GM12878 (cell line): Measurements from ENCODE around the gene DAAM2. TPM values are rescaled to one million over a fixed set of nuclear protein-coding genes. Genes with fewer than 3 reads are reported as not detected.

Source experiments
- ATAC-seq: fragments of 200-7000 bp; cut with Tn5 transposase; 3 replicates; pipeline ENCODE4 v1.9.1; 2020; ENCODE audit warnings: mild to moderate bottlenecking, moderate library complexity
- BruUV-seq: library from RNA; stranded (reverse); fragments of 400-500 nt; replicated peaks from 2 replicates; lab custom pipeline; 2021; lab: Mats Ljungman, UMichigan
- CTCF ChIA-PET: fragments of 300-600 bp; sonication (Branson Sonifier 250); formaldehyde crosslinking; extraction: SDS; loops from one replicate; lab custom pipeline; 2021; ENCODE audit warnings: inconsistent platforms; lab: Yijun Ruan, JAX
- POLR2A ChIA-PET: fragments of 350-600 bp; formaldehyde crosslinking; extraction: SDS; loops from one replicate; lab custom pipeline; 2021; ENCODE audit warnings: inconsistent platforms; lab: Charles Lee
- RAD21 ChIA-PET: fragments of 300-600 bp; sonication (Branson Sonifier 250); formaldehyde crosslinking; loops from one replicate; lab custom pipeline; 2023; ENCODE audit warnings: antibody characterized with exemption; ENCODE audit not compliant: unreplicated experiment; lab: Charles Lee
- SMC1A ChIA-PET: fragments of 300-600 bp; sonication (Branson Sonifier 250); formaldehyde crosslinking; loops from one replicate; lab custom pipeline; 2023; ENCODE audit not compliant: unreplicated experiment, uncharacterized antibody; lab: Charles Lee
- DNase-seq: peaks from one replicate; pipeline ENCODE4 v3.0.0-alpha.2; 2011; ENCODE audit warnings: low read depth, low spot score
- FAIRE-seq: peaks from 3 replicates; lab custom pipeline; 2011; peaks lifted over from hg19 to GRCh38; lab: Jason Lieb, UNC
- H2AFZ ChIP-seq: 2 replicates; pipeline ENCODE4 v1.6.0; 2011; ENCODE audit warnings: low read depth, low read length, control low read depth; ENCODE audit not compliant: control insufficient read depth
- H3K27ac ChIP-seq: 2 replicates; pipeline ENCODE4 v1.5.1; 2011; ENCODE audit warnings: control low read depth; ENCODE audit not compliant: control insufficient read depth, insufficient read depth
- H3K27me3 ChIP-seq, 2 experiments: replicated peaks in 1 of 2; 2 replicates each; pipeline versions ENCODE4 v1.6.0 to v1.6.1; 2011; ENCODE audit warnings: low read length in 1 of 2; ENCODE audit not compliant: control insufficient read depth in 2 of 2, insufficient read depth in 2 of 2
- H3K36me3 ChIP-seq, 2 experiments: 2 replicates each; pipeline ENCODE4 v1.5.1; 2011; ENCODE audit warnings: low read length in 1 of 2; ENCODE audit not compliant: control insufficient read depth in 2 of 2, insufficient read depth in 2 of 2
- H3K4me1 ChIP-seq: 2 replicates; pipeline ENCODE4 v1.6.1; 2011; ENCODE audit warnings: mild to moderate bottlenecking, low read length, moderate library complexity, mixed read lengths; ENCODE audit not compliant: control insufficient read depth, insufficient read depth
- H3K4me2 ChIP-seq: 2 replicates; pipeline ENCODE4 v1.6.0; 2011; ENCODE audit warnings: control low read depth; ENCODE audit not compliant: control insufficient read depth, insufficient read depth
- H3K4me3 ChIP-seq: fragments of 200-600 bp; sonication (generic); 2 replicates; pipeline ENCODE4 v1.5.1; 2016
- H3K79me2 ChIP-seq: 2 replicates; pipeline ENCODE4 v1.6.0; 2011; ENCODE audit warnings: low read length; ENCODE audit not compliant: control insufficient read depth, insufficient read depth
- H3K9ac ChIP-seq: 2 replicates; pipeline ENCODE4 v1.8.0; 2011; ENCODE audit warnings: low read length, control low read depth, mixed read lengths; ENCODE audit not compliant: control insufficient read depth, insufficient read depth
- H3K9me3 ChIP-seq: replicated peaks from 3 replicates; pipeline ENCODE4 v1.5.1; 2011; ENCODE audit warnings: mild to moderate bottlenecking, low read length; ENCODE audit not compliant: control insufficient read depth, insufficient read depth
- H4K20me1 ChIP-seq: 2 replicates; pipeline ENCODE4 v1.6.0; 2011; ENCODE audit not compliant: control insufficient read depth, insufficient read depth
- HDAC6 ChIP-seq: fragments of 200-600 bp; sonication (generic); IDR thresholded peaks from one replicate; pipeline ENCODE4 v1.8.0; 2017; ENCODE audit warnings: antibody characterized with exemption; ENCODE audit not compliant: unreplicated experiment
- IKZF2 ChIP-seq, 2 experiments: fragments of 450-650 bp; IDR thresholded peaks; 2 replicates each; pipeline ENCODE4 v1.6.1; 2017; ENCODE audit warnings: mild to moderate bottlenecking in 2 of 2, moderate library complexity in 2 of 2
- NBN ChIP-seq: fragments of 450-650 bp; IDR thresholded peaks from 2 replicates; pipeline ENCODE4 v1.6.1; 2016
- POLR2AphosphoS5 ChIP-seq: IDR thresholded peaks from 2 replicates; pipeline ENCODE4 v1.6.1; 2011; ENCODE audit warnings: mild to moderate bottlenecking, low read length, inconsistent platforms
- STAT3 ChIP-seq: IDR thresholded peaks from 2 replicates; pipeline ENCODE4 v1.6.1; 2011; ENCODE audit warnings: low read depth, low read length, improper control_type of control experiment
- WGBS: methylation state at CpG from one replicate; pipeline ENCODE4 v1.1.6; 2016; ENCODE audit warnings: low lambda C conversion rate; ENCODE audit not compliant: insufficient replicate concordance, insufficient coverage; ENCODE audit errors: missing lambda C conversion rate; 5-methylcytosine and 5-hydroxymethylcytosine counted together
- in situ Hi-C: fragments of 300-500 bp; cut with MboI; formaldehyde crosslinking; loops from 9 replicates; pipeline ENCODE4 v1.14.3; 2018; ENCODE audit warnings: mixed read lengths
- intact Hi-C: fragments of 100-400 bp; cut with micrococcal nuclease; formaldehyde crosslinking; loops from one replicate; pipeline ENCODE4 v1.14.2; 2022; ENCODE audit not compliant: unreplicated experiment
- polyA plus RNA-seq, 11 experiments: library from polyadenylated mRNA; depleted of rRNA in 4 of 11; unstranded in 6 of 11; stranded (reverse) in 5 of 11; fragments of >200 nt; fragmentation: Nextera tagmentation in 4 of 11; fragmentation: Illumina TruSeq in 1 of 11; extraction: Ambion mirVana in 4 of 11; extraction: Trizol in 1 of 11; gene quantifications; 1 replicate in 1 of 11; 2 replicates in 10 of 11; pipeline versions ENCODE4 v1.2.1 to v1.2.3, GENCODE V29; 2011 to 2016; ENCODE audit warnings: inconsistent platforms in 2 of 11, missing spikeins in 2 of 11, low read depth in 1 of 11
- total RNA-seq, 4 experiments: library from RNA; depleted of rRNA in 3 of 4; stranded (reverse); fragments of >200 nt in 3 of 4; fragmentation: Illumina TruSeq in 1 of 4; extraction: Trizol in 1 of 4; gene quantifications; 2 replicates each; pipeline versions ENCODE4 v1.2.1 to v1.2.3, GENCODE V29; 2013 to 2021
- TF ChIP-seq, protein P1 (sequence below): fragments of 150-350 bp; IDR thresholded peaks from 2 replicates; pipeline ENCODE4 v1.6.1; 2016; ENCODE audit warnings: low read depth, low read length
- TF ChIP-seq, protein P2 (sequence below): fragments of 450-650 bp; formaldehyde crosslinking; IDR thresholded peaks from 2 replicates; pipeline ENCODE4 v1.4.0; 2022; ENCODE audit warnings: mild to moderate bottlenecking, moderate library complexity
- TF ChIP-seq, protein P3 (sequence below): IDR thresholded peaks from 2 replicates; pipeline ENCODE4 v1.6.1; 2012; ENCODE audit warnings: low read length, inconsistent platforms
- TF ChIP-seq, protein P4 (sequence below): IDR thresholded peaks from 2 replicates; pipeline ENCODE4 v1.6.1; 2012; ENCODE audit warnings: low read depth, low read length, improper control_type of control experiment
- TF ChIP-seq, protein P5 (sequence below): IDR thresholded peaks from 2 replicates; pipeline ENCODE4 v1.6.1; 2012; ENCODE audit warnings: low read depth, low read length, improper control_type of control experiment

DAAM2 gene
- total and polyA plus RNA-seq, 10 of the 15 experiments (the other 5 are each of a cell fraction or from before 2014, with no cell fraction given): 0.05 to 0.22 TPM; not detected in 8

DNA sequence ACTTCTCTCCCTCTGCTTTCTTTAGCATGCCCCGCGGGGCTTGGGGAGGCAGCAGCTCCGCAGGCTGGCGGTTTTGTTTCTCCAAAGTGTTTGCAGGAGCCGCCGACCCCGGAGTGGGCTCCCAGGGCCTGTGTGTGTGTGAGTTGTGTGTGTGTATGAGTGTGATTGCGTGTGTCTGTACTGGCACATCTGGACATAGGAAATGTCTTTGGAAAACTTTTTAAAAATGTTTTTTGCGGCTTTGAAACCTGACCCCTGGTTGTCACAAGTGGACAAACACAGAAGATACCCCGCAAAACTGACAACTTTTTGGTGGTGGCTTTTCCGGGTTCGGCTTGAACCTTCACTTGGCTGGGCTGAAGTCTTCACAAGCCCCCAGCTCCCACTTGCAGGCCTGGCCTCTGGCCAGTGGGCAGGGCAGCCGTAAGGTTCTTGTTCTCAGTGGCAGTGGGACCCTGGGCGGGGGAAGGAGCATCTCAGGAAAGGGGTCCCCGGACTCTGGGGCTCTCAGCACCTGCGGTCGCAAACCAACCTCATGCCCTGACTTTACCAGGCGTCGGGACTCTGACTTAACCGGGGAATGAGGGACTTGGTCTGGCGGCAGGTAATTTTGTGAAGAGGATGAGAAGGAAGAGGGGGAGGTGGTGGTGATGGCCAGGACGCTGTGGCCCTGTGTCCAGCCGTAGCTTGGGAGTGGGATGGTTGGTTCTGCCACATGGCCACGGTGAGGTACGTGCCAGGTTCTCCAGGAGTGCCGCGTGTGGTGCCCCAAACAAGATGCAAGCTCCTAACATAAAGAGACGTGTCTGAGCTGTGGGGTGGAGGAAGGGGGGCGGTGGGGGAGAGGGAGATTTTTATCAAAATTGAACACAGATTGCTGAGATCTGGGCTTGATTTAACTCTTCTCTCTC is 619 bp downstream of the DAAM2 start:
- CTCF ChIA-PET: interaction anchor here (1.4 to 1.7 kb wide), 2 partner anchors 73 to 431 kb away, joined by 6 to 7 read pairs; no protein-coding TSS in a partner anchor
- ATAC-seq: no peak
- in situ Hi-C loops: no loop called here
- H3K27me3 ChIP-seq: peaks cover 0 to 8% of the 10 kb centered on the region in 2 experiments; a peak in 3 of 4 replicates
- FAIRE-seq: no peak
- H3K36me3 ChIP-seq: no peaks in the 10 kb centered on the region
- DNase-seq: no peak
- WGBS: 24% methylated on average over 27 of the region's 29 CpGs
- no peaks in the 10 kb centered on the region for H4K20me1 ChIP-seq
- POLR2A ChIA-PET: no interaction called here
- SMC1A ChIA-PET: interaction anchor here (0.9 to 1.0 kb wide), 2 partner anchors 123 to 417 kb away, joined by 3 read pairs; no protein-coding TSS in a partner anchor
- intact Hi-C loops: no loop called here
- H3K27ac ChIP-seq: no peak overlapping the region
- H3K4me3 ChIP-seq: no peak overlapping the region
- H3K4me1 ChIP-seq: no peaks in the 10 kb centered on the region
- no peak overlapping the region for H3K9ac ChIP-seq
- no peak overlapping the region for H3K4me2 ChIP-seq
- no peaks in the 10 kb centered on the region for H3K79me2 ChIP-seq
- H3K9me3 ChIP-seq: no peaks in the 10 kb centered on the region
- RAD21 ChIA-PET: no interaction called here
- BruUV-seq: no TSS peak
- H2AFZ ChIP-seq: no peak overlapping the region
- TF ChIP-seq IKZF2 (IDR thresholded peaks at IDR 0.05): no peak
- TF ChIP-seq HDAC6: no peak
- TF ChIP-seq STAT3: no peak
- TF ChIP-seq, protein P1, sequence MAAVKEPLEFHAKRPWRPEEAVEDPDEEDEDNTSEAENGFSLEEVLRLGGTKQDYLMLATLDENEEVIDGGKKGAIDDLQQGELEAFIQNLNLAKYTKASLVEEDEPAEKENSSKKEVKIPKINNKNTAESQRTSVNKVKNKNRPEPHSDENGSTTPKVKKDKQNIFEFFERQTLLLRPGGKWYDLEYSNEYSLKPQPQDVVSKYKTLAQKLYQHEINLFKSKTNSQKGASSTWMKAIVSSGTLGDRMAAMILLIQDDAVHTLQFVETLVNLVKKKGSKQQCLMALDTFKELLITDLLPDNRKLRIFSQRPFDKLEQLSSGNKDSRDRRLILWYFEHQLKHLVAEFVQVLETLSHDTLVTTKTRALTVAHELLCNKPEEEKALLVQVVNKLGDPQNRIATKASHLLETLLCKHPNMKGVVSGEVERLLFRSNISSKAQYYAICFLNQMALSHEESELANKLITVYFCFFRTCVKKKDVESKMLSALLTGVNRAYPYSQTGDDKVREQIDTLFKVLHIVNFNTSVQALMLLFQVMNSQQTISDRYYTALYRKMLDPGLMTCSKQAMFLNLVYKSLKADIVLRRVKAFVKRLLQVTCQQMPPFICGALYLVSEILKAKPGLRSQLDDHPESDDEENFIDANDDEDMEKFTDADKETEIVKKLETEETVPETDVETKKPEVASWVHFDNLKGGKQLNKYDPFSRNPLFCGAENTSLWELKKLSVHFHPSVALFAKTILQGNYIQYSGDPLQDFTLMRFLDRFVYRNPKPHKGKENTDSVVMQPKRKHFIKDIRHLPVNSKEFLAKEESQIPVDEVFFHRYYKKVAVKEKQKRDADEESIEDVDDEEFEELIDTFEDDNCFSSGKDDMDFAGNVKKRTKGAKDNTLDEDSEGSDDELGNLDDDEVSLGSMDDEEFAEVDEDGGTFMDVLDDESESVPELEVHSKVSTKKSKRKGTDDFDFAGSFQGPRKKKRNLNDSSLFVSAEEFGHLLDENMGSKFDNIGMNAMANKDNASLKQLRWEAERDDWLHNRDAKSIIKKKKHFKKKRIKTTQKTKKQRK: no peak
- TF ChIP-seq NBN: no peak
- TF ChIP-seq, protein P2, sequence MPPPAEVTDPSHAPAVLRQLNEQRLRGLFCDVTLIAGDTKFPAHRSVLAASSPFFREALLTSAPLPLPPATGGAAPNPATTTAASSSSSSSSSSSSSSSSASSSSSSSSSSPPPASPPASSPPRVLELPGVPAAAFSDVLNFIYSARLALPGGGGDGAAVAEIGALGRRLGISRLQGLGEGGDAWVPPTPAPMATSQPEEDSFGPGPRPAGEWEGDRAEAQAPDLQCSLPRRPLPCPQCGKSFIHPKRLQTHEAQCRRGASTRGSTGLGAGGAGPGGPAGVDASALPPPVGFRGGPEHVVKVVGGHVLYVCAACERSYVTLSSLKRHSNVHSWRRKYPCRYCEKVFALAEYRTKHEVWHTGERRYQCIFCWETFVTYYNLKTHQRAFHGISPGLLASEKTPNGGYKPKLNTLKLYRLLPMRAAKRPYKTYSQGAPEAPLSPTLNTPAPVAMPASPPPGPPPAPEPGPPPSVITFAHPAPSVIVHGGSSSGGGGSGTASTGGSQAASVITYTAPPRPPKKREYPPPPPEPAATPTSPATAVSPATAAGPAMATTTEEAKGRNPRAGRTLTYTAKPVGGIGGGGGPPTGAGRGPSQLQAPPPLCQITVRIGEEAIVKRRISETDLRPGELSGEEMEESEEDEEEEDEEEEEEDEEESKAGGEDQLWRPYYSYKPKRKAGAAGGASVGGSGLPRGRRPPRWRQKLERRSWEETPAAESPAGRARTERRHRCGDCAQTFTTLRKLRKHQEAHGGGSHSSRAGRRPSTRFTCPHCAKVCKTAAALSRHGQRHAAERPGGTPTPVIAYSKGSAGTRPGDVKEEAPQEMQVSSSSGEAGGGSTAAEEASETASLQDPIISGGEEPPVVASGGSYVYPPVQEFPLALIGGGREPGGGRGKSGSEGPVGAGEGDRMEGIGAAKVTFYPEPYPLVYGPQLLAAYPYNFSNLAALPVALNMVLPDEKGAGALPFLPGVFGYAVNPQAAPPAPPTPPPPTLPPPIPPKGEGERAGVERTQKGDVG: no peak
- TF ChIP-seq, protein P3, sequence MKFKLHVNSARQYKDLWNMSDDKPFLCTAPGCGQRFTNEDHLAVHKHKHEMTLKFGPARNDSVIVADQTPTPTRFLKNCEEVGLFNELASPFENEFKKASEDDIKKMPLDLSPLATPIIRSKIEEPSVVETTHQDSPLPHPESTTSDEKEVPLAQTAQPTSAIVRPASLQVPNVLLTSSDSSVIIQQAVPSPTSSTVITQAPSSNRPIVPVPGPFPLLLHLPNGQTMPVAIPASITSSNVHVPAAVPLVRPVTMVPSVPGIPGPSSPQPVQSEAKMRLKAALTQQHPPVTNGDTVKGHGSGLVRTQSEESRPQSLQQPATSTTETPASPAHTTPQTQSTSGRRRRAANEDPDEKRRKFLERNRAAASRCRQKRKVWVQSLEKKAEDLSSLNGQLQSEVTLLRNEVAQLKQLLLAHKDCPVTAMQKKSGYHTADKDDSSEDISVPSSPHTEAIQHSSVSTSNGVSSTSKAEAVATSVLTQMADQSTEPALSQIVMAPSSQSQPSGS: no peak
- TF ChIP-seq, protein P4, sequence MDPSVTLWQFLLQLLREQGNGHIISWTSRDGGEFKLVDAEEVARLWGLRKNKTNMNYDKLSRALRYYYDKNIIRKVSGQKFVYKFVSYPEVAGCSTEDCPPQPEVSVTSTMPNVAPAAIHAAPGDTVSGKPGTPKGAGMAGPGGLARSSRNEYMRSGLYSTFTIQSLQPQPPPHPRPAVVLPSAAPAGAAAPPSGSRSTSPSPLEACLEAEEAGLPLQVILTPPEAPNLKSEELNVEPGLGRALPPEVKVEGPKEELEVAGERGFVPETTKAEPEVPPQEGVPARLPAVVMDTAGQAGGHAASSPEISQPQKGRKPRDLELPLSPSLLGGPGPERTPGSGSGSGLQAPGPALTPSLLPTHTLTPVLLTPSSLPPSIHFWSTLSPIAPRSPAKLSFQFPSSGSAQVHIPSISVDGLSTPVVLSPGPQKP: no peak
- TF ChIP-seq POLR2AphosphoS5: no peak
- TF ChIP-seq, protein P5, sequence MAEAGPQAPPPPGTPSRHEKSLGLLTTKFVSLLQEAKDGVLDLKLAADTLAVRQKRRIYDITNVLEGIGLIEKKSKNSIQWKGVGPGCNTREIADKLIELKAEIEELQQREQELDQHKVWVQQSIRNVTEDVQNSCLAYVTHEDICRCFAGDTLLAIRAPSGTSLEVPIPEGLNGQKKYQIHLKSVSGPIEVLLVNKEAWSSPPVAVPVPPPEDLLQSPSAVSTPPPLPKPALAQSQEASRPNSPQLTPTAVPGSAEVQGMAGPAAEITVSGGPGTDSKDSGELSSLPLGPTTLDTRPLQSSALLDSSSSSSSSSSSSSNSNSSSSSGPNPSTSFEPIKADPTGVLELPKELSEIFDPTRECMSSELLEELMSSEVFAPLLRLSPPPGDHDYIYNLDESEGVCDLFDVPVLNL: no peak
